Astrocyte (in vitro differentiated cells and primary cell): Measurements from ENCODE around the gene PRKCB. TPM values are rescaled to one million over a fixed set of nuclear protein-coding genes. Genes with fewer than 3 reads are reported as not detected.

Experiments used
- DNase-seq: peaks from one replicate; pipeline ENCODE4 v3.0.0-alpha.2; 2010; ENCODE audit warnings: low read depth
- FAIRE-seq: peaks from 2 replicates; lab custom pipeline; 2011; peaks lifted over from hg19 to GRCh38; lab: Jason Lieb, UNC
- H2AFZ ChIP-seq: 2 replicates; pipeline ENCODE4 v1.6.0; 2012; ENCODE audit warnings: low read depth, low read length, inconsistent platforms
- H3K27ac ChIP-seq: 2 replicates; pipeline ENCODE4 v1.5.1; 2011; ENCODE audit warnings: low read depth, low read length, inconsistent platforms
- H3K27me3 ChIP-seq: 2 replicates; pipeline ENCODE4 v1.6.0; 2011; ENCODE audit warnings: low read length, inconsistent platforms; ENCODE audit not compliant: insufficient read depth
- H3K36me3 ChIP-seq: 2 replicates; pipeline ENCODE4 v1.5.1; 2011; ENCODE audit warnings: low read length, inconsistent platforms; ENCODE audit not compliant: insufficient read depth
- H3K4me1 ChIP-seq: 2 replicates; pipeline ENCODE4 v1.5.1; 2011; ENCODE audit warnings: low read length, inconsistent platforms; ENCODE audit not compliant: insufficient read depth
- H3K4me2 ChIP-seq: 2 replicates; pipeline ENCODE4 v1.6.0; 2012; ENCODE audit warnings: low read length, inconsistent platforms
- H3K4me3 ChIP-seq: 2 replicates; pipeline ENCODE4 v1.5.1; 2011; ENCODE audit warnings: low read depth, mild to moderate bottlenecking, low read length, inconsistent platforms; ENCODE audit not compliant: insufficient read depth
- H3K79me2 ChIP-seq: 2 replicates; pipeline ENCODE4 v1.6.0; 2012; ENCODE audit warnings: mild to moderate bottlenecking, low read length, inconsistent platforms; ENCODE audit not compliant: insufficient read depth
- H3K9ac ChIP-seq: 2 replicates; pipeline ENCODE4 v1.6.0; 2012; ENCODE audit warnings: mild to moderate bottlenecking, low read length, inconsistent platforms
- H3K9me3 ChIP-seq: 2 replicates; pipeline ENCODE4 v1.5.1; 2012; ENCODE audit warnings: low read depth, mild to moderate bottlenecking, low read length, inconsistent platforms; ENCODE audit not compliant: insufficient read depth
- H4K20me1 ChIP-seq: 2 replicates; pipeline ENCODE4 v1.6.0; 2012; ENCODE audit warnings: low read length, inconsistent platforms; ENCODE audit not compliant: insufficient read depth
- H3K27ac Mint-ChIP-seq: one replicate; pipeline ENCODE4 v1.8.0; 2021; ENCODE audit warnings: mild to moderate bottlenecking, mixed read lengths; ENCODE audit not compliant: unreplicated experiment
- H3K27me3 Mint-ChIP-seq: one replicate; pipeline ENCODE4 v1.8.0; 2021; ENCODE audit warnings: low read depth, mixed read lengths; ENCODE audit not compliant: unreplicated experiment
- H3K36me3 Mint-ChIP-seq: one replicate; pipeline ENCODE4 v1.8.0; 2021; ENCODE audit warnings: low read depth, mixed read lengths; ENCODE audit not compliant: unreplicated experiment
- H3K4me1 Mint-ChIP-seq: one replicate; pipeline ENCODE4 v1.8.0; 2021; ENCODE audit warnings: low read depth, mixed read lengths; ENCODE audit not compliant: unreplicated experiment
- H3K4me3 Mint-ChIP-seq: one replicate; pipeline ENCODE4 v1.8.0; 2021; ENCODE audit warnings: mild to moderate bottlenecking, moderate library complexity, mixed read lengths; ENCODE audit not compliant: unreplicated experiment
- H3K9me3 Mint-ChIP-seq: one replicate; pipeline ENCODE4 v1.8.0; 2021; ENCODE audit warnings: mild to moderate bottlenecking, mixed read lengths; ENCODE audit not compliant: unreplicated experiment
- EZH2 ChIP-seq: IDR thresholded peaks from 2 replicates; pipeline ENCODE4 v1.6.1; 2012; ENCODE audit warnings: mild to moderate bottlenecking, low read length, inconsistent platforms; ENCODE audit not compliant: insufficient read depth
- total RNA-seq: library from RNA; stranded (reverse); gene quantifications from 2 replicates; pipeline ENCODE4 v1.2.1, GENCODE V29; 2021
- TF ChIP-seq, protein P1 (sequence below): IDR thresholded peaks from 2 replicates; pipeline ENCODE4 v1.5.1; 2011; ENCODE audit warnings: low read depth, mild to moderate bottlenecking, inconsistent platforms, low read length, moderate library complexity; ENCODE audit not compliant: insufficient read depth

The PRKCB gene
- total RNA-seq, 1 donor from 2014 or later: 2.5 TPM

DNA sequence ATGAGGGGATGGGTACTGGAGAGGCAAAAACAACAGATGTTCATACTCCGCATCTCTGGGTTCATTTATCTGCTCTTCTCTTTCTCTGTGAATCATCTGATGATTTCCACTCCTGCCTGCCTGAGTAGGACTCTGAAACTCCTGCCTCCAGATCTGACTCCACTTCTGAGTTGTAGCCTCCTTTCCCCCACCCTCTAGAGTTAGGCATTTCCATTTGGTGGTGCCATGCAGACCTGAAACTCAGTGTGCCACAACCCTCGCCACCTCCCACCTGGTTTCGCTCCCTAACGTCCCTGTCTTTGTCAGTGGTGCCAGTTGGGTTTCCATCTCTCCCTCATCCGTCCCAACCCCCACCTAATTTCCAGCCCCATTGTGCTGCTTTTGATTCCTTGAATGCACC is 126.2 kb downstream of the PRKCB start:
- Mint-ChIP-seq H3K27me3 (peaks cover 26% of the 10 kb centered on the region), H3K9me3 (no peaks in the 10 kb centered on the region), H3K36me3 (no peaks in the 10 kb centered on the region), H3K4me1 (no peaks in the 10 kb centered on the region), H3K4me3 (no peak overlapping the region), H3K27ac (no peak overlapping the region)
- H3K79me2 ChIP-seq: no peaks in the 10 kb centered on the region
- H2AFZ ChIP-seq: no peak overlapping the region
- no peak for TF ChIP-seq EZH2
- TF ChIP-seq, protein P1, sequence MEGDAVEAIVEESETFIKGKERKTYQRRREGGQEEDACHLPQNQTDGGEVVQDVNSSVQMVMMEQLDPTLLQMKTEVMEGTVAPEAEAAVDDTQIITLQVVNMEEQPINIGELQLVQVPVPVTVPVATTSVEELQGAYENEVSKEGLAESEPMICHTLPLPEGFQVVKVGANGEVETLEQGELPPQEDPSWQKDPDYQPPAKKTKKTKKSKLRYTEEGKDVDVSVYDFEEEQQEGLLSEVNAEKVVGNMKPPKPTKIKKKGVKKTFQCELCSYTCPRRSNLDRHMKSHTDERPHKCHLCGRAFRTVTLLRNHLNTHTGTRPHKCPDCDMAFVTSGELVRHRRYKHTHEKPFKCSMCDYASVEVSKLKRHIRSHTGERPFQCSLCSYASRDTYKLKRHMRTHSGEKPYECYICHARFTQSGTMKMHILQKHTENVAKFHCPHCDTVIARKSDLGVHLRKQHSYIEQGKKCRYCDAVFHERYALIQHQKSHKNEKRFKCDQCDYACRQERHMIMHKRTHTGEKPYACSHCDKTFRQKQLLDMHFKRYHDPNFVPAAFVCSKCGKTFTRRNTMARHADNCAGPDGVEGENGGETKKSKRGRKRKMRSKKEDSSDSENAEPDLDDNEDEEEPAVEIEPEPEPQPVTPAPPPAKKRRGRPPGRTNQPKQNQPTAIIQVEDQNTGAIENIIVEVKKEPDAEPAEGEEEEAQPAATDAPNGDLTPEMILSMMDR: no peak
- no peaks in the 10 kb centered on the region for H3K27me3 ChIP-seq
- H3K36me3 ChIP-seq: no peaks in the 10 kb centered on the region
- H3K4me3 ChIP-seq: no peak overlapping the region
- H3K4me2 ChIP-seq: no peak overlapping the region
- H4K20me1 ChIP-seq: no peaks in the 10 kb centered on the region
- no peak for DNase-seq
- H3K9ac ChIP-seq: no peak overlapping the region
- no peak overlapping the region for H3K27ac ChIP-seq
- no peaks in the 10 kb centered on the region for H3K4me1 ChIP-seq
- H3K9me3 ChIP-seq: no peaks in the 10 kb centered on the region
- no peak for FAIRE-seq

DNA sequence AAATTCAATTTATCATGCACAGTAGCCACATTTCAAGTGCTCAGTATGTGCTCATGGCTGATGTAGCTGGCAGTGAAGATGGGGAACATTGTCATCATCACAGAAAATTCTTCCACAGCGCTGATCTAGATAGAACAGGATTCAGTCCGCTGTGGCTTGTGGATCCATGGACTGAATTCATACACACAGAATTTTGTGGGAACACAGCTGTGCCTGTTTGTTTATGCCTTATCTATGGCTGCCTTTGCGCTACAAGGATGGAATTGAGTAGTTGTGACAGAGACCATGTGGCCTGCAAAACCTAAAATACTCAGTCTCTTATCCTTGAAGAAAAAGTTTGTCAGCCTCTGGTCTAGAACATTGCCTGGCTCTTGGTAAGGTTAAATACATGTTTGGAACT is 128.4 kb downstream of the PRKCB start:
- no peaks in the 10 kb centered on the region for H3K36me3 Mint-ChIP-seq
- no peak overlapping the region for H3K27ac Mint-ChIP-seq
- no peak for FAIRE-seq

GRCh38 chr16:23965137-23965733 is 129.5 kb downstream of the PRKCB start:
- FAIRE-seq (no peak), DNase-seq (no peak)
- no peak overlapping the region for H3K4me2 ChIP-seq
- no peak for TF ChIP-seq EZH2
- TF ChIP-seq, protein P1: no peak
- H3K79me2 ChIP-seq: no peaks in the 10 kb centered on the region
- H3K36me3 Mint-ChIP-seq: no peaks in the 10 kb centered on the region
- peaks cover 32% of the 10 kb centered on the region for H3K27me3 Mint-ChIP-seq
- no peaks in the 10 kb centered on the region for H3K36me3 ChIP-seq
- H4K20me1 ChIP-seq: no peaks in the 10 kb centered on the region
- no peak overlapping the region for H3K27ac Mint-ChIP-seq
- no peak overlapping the region for H3K4me3 Mint-ChIP-seq
- H3K27ac ChIP-seq: no peak overlapping the region
- H3K4me1 ChIP-seq: no peaks in the 10 kb centered on the region
- no peaks in the 10 kb centered on the region for H3K27me3 ChIP-seq
- H3K4me3 ChIP-seq: no peak overlapping the region
- H3K9me3 Mint-ChIP-seq: no peaks in the 10 kb centered on the region
- H2AFZ ChIP-seq: no peak overlapping the region
- H3K4me1 Mint-ChIP-seq: no peaks in the 10 kb centered on the region
- peaks cover 3% of the 10 kb centered on the region for H3K9me3 ChIP-seq
- no peak overlapping the region for H3K9ac ChIP-seq

More for the DNA sequence above, 128.4 kb downstream of the PRKCB start:
- Mint-ChIP-seq H3K9me3 (no peaks in the 10 kb centered on the region), H3K4me1 (no peaks in the 10 kb centered on the region), H3K27me3 (peaks cover 32% of the 10 kb centered on the region), H3K4me3 (no peak overlapping the region)
- Histone ChIP-seq H3K27ac (no peak overlapping the region), H3K36me3 (no peaks in the 10 kb centered on the region), H3K9me3 (no peaks in the 10 kb centered on the region), H3K79me2 (no peaks in the 10 kb centered on the region), H3K4me3 (no peak overlapping the region), H3K9ac (no peak overlapping the region), H3K4me2 (no peak overlapping the region), H3K4me1 (no peaks in the 10 kb centered on the region), H2AFZ (no peak overlapping the region), H4K20me1 (no peaks in the 10 kb centered on the region), H3K27me3 (no peaks in the 10 kb centered on the region)
- no peak for TF ChIP-seq EZH2
- TF ChIP-seq, protein P1: no peak
- DNase-seq: no peak
